ENCODE measurements around the gene TMC3.
A peak's percentile ranks its signal among the peaks of the same experiment; 100 is the strongest.
"Not testable (repeated sequence)": the region's sequence is repeated elsewhere in the genome, so short reads cannot be mapped to it uniquely, and the experiment has no call there.

TMC3 gene

GRCh38 chr15:81346611-81347010 lies 27.4 kb downstream of the TMC3 start:
- no peak for DNase-seq (ENCODE audit: low spot score)

GRCh38 chr15:81343371-81343770 lies 30.6 kb downstream of the TMC3 start:
- DNase-seq (ENCODE audit: low spot score): no peak

- no peak for DNase-seq (ENCODE audit: low spot score)
These were observed 32.7 kb downstream of the TMC3 start for GRCh38 chr15:81341351-81341750.

GRCh38 chr15:81339851-81340250 lies 34.2 kb downstream of the TMC3 start:
- no peak for DNase-seq (ENCODE audit: low spot score)

- no peak for DNase-seq (ENCODE audit: low spot score)
These were observed 34.7 kb downstream of the TMC3 start for GRCh38 chr15:81339321-81339720.

GRCh38 chr15:81338170-81339007 lies 35.6 kb downstream of the TMC3 start:
- DNase-seq (ENCODE audit: low spot score): peak; percentile 70

- peak; percentile 42 for DNase-seq (ENCODE audit: low spot score)
These were observed 36.3 kb downstream of the TMC3 start for GRCh38 chr15:81337713-81338157.

GRCh38 chr15:81337241-81337640 lies 36.8 kb downstream of the TMC3 start:
- no peak for DNase-seq (ENCODE audit: low spot score)

GRCh38 chr15:81336568-81336967 lies 37.4 kb downstream of the TMC3 start:
- DNase-seq (ENCODE audit: low spot score): peak; percentile 28

GRCh38 chr15:81335631-81336030 lies 38.4 kb downstream of the TMC3 start:
- no peak for DNase-seq (ENCODE audit: low spot score)

GRCh38 chr15:81334768-81335435 lies 39.1 kb downstream of the TMC3 start:
- DNase-seq (ENCODE audit: low spot score): no peak

GRCh38 chr15:81333363-81333762 lies 40.6 kb downstream of the TMC3 start:
- DNase-seq (ENCODE audit: low spot score): no peak

- DNase-seq (ENCODE audit: low spot score): no peak
These were observed 41.7 kb downstream of the TMC3 start for GRCh38 chr15:81332326-81332725.

- DNase-seq (ENCODE audit: low spot score): no peak
These were observed 42.4 kb downstream of the TMC3 start for GRCh38 chr15:81331600-81331999.

- not testable (repeated sequence) for DNase-seq (ENCODE audit: low spot score)
These were observed 42.9 kb downstream of the TMC3 start for GRCh38 chr15:81331141-81331540.

- no peak for DNase-seq (ENCODE audit: low spot score)
These were observed 43.5 kb downstream of the TMC3 start for GRCh38 chr15:81330366-81331090.

GRCh38 chr15:81329446-81329845 lies 44.6 kb downstream of the TMC3 start:
- no peak for DNase-seq (ENCODE audit: low spot score)

GRCh38 chr15:81327516-81327915 lies 46.5 kb downstream of the TMC3 start:
- peak; percentile 78 for DNase-seq (ENCODE audit: low spot score)

- no peak for DNase-seq (ENCODE audit: low spot score)
These were observed 47.4 kb downstream of the TMC3 start for GRCh38 chr15:81326466-81327212.

- peak; percentile 98 for DNase-seq (ENCODE audit: low spot score)
These were observed 49.8 kb downstream of the TMC3 start, which contains the start of gene STARD5 for GRCh38 chr15:81323944-81324881. Gene STARD5 (minus strand): TSS chr15:81324141. CDS start chr15:81324099, 42 bp downstream.

GRCh38 chr15:81323559-81323943 lies 50.5 kb downstream of the TMC3 start:
- no peak for DNase-seq (ENCODE audit: low spot score)
